Measurements from ENCODE around the gene CDH15. TPM values are rescaled to one million over a fixed set of nuclear protein-coding genes. Genes with fewer than 3 reads are reported as not detected.
A peak's percentile ranks its signal among the peaks of the same experiment; 100 is the strongest.

The CDH15 gene
- total and polyA plus RNA-seq, 2 of the 13 experiments (the other 11 are each of a cell fraction or from before 2014, with no cell fraction given): 0.74 to 2.2 TPM

GRCh38 chr16:89197633-89198416 lies 26.3 kb downstream of the CDH15 start (continued):
- TF ChIP-seq ZNF800 (CRISPR knock-in tag; IDR thresholded peaks at IDR 0.05) (peak; percentile 59; the same call in 1 of the 2 replicates), ZNF782 (CRISPR knock-in tag; IDR thresholded peaks at IDR 0.05; ENCODE audit: borderline replicate concordance) (peak; percentile 13; the same call in 1 of the 2 replicates), ZXDC (CRISPR knock-in tag; IDR thresholded peaks at IDR 0.05) (peak; percentile 1; the same call in 1 of the 2 replicates), PBX3 (CRISPR knock-in tag; IDR thresholded peaks at IDR 0.05; ENCODE audit: borderline replicate concordance) (no peak), HNF1A (IDR thresholded peaks at IDR 0.05; ENCODE audit: low read depth) (0 out of 2 replicates have a peak, but pooled peaks have one; percentile 24), HNF1A (CRISPR knock-in tag; IDR thresholded peaks at IDR 0.05; ENCODE audit: borderline replicate concordance) (peak; percentile 86; the same call in 1 of the 2 replicates), AKAP8 (CRISPR knock-in tag; IDR thresholded peaks at IDR 0.05) (peak; percentile 40; the same call in 1 of the 2 replicates), PRPF4 (IDR thresholded peaks at IDR 0.05; ENCODE audit: low read depth, low read length, poor library complexity, severe bottlenecking) (peak; percentile 40), JDP2 (CRISPR knock-in tag; IDR thresholded peaks at IDR 0.05; ENCODE audit: borderline replicate concordance) (no peak), NKX3-1 (CRISPR knock-in tag; IDR thresholded peaks at IDR 0.05) (0 out of 2 replicates have a peak, but pooled peaks have one; percentile 69), CEBPB (IDR thresholded peaks at IDR 0.05; ENCODE audit: borderline replicate concordance, low read depth, low read length) (no peak), IKZF5 (CRISPR knock-in tag; IDR thresholded peaks at IDR 0.05) (peak; percentile 88; the same call in 1 of the 2 replicates)
